GM19193 (cell line): Measurements from ENCODE around the gene NFE2L3.

ENCODE experiments used
- POLR2A ChIP-seq: IDR thresholded peaks from 4 replicates; pipeline ENCODE4 v1.6.1; 2011; ENCODE audit not compliant: insufficient read depth, insufficient read length; ENCODE audit errors: extremely low read depth

The NFE2L3 gene

GRCh38 chr7:26151953-26152781, at the start of gene NFE2L3:
Gene NFE2L3 (plus strand): TSS chr7:26152198. CDS start chr7:26152499, 301 bp downstream.
- peak; percentile 79 for TF ChIP-seq POLR2A

GRCh38 chr7:26103596-26103995, 48.4 kb upstream of the NFE2L3 start:
- TF ChIP-seq POLR2A = no peak

- TF ChIP-seq POLR2A = no peak
These were observed 46.8 kb upstream of the NFE2L3 start for GRCh38 chr7:26105236-26105635.

- no peak for TF ChIP-seq POLR2A
These were observed 46.1 kb upstream of the NFE2L3 start for GRCh38 chr7:26105931-26106330.

GRCh38 chr7:26112203-26112740, 39.7 kb upstream of the NFE2L3 start:
- no peak for TF ChIP-seq POLR2A

GRCh38 chr7:26115650-26116049, 36.3 kb upstream of the NFE2L3 start:
- no peak for TF ChIP-seq POLR2A

- no peak for TF ChIP-seq POLR2A
These were observed 34.7 kb upstream of the NFE2L3 start for GRCh38 chr7:26117142-26117807.

- no peak for TF ChIP-seq POLR2A
These were observed 34.0 kb upstream of the NFE2L3 start for GRCh38 chr7:26117970-26118369.

- no peak for TF ChIP-seq POLR2A
These were observed 29.3 kb upstream of the NFE2L3 start for GRCh38 chr7:26122745-26123144.

GRCh38 chr7:26127411-26127810, 24.6 kb upstream of the NFE2L3 start:
- TF ChIP-seq POLR2A = no peak

GRCh38 chr7:26131056-26131589, 20.9 kb upstream of the NFE2L3 start:
- TF ChIP-seq POLR2A = no peak

- no peak for TF ChIP-seq POLR2A
These were observed 16.9 kb upstream of the NFE2L3 start for GRCh38 chr7:26135076-26135475.

GRCh38 chr7:26135551-26135950, 16.4 kb upstream of the NFE2L3 start:
- TF ChIP-seq POLR2A = no peak

GRCh38 chr7:26136831-26137230, 15.2 kb upstream of the NFE2L3 start:
- no peak for TF ChIP-seq POLR2A

GRCh38 chr7:26140380-26140779, 11.6 kb upstream of the NFE2L3 start:
- TF ChIP-seq POLR2A = no peak

- no peak for TF ChIP-seq POLR2A
These were observed 10.9 kb upstream of the NFE2L3 start for GRCh38 chr7:26141077-26141476.

- TF ChIP-seq POLR2A = no peak
These were observed 8.5 kb upstream of the NFE2L3 start for GRCh38 chr7:26143298-26144048.
